GM18907 (cell line): ENCODE measurements around the gene AFG1L.
"Not testable (repeated sequence)": the region's sequence is repeated elsewhere in the genome, so short reads cannot be mapped to it uniquely, and the experiment has no call there.

Source experiments
- ATAC-seq: cut with Tn5 transposase; IDR thresholded peaks from one replicate; pipeline ENCODE4 v1.9.1; 2021; ENCODE audit warnings: mild to moderate bottlenecking, moderate library complexity; ENCODE audit not compliant: unreplicated experiment

AFG1L gene

GRCh38 chr6:108507316-108507715, 212.5 kb downstream of the AFG1L start:
- ATAC-seq: no peak

DNA sequence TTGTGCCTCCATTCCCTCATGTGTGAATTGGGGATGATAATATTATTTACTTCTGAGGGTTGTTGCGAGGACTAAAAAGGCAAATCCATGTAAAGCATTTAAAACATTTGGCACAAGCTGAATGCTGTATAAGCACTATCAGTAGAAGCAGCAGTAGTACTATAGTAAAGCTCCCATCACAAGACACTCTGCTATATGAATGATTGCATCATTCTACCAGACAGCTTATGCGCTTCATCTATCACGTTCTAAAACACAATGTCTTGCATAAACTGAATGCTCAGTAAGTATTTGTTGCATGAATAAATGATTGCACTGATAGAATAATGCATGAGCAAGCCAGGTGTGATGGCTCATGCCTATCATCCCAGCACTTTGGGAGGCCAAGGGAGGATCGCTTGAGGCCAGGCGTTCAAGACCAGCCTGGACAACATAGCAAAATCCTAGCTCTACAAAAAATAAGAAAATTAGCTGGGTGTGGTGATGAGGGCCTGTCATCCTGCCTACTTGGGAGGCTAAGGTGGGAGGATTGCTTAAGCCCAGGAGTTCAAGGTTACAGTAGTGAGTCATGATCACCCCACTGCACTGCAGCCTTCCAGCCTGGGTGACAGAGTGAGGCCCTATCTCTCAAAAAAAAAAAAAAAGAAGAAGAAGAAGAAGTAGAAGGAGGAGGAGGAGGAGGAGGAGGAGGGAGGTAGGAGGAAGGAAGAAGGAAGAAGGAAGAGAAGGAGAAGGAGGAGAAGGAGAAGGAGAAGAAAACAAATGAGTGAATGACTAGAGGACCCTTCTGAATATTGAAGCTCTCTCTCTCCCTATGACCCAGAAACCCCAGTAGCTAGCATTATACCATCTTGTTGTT, 215.8 kb downstream of the AFG1L start:
- ATAC-seq: no peak

- no peak for ATAC-seq
These were observed 224.1 kb downstream of the AFG1L start for GRCh38 chr6:108518714-108519576.

DNA sequence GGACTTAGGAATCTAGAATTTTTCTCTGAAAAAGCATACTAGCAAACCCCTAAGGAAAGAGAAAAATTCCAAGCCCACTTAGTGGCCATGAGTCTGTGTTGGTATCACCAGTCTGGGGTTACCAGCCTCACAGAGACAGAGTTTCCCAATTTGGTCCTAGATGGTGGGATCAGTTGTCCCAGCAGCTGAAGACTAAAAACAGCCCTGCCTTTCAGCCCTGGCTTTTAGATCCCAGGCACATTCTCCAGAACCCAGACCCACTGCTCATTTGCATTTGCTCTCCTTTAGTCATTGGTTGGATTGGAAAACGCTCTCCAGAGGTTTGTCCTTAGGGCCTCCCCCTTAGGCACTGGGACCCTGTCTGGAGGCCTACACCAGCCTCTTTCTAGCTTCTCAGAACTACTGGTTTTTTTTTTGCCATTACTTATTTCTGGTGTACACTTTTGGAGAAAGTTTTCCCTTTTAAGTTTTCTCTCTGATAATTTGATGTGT, 226.8 kb downstream of the AFG1L start:
- no peak for ATAC-seq

- no peak for ATAC-seq
These were observed 228.8 kb downstream of the AFG1L start for GRCh38 chr6:108523697-108524096.

DNA sequence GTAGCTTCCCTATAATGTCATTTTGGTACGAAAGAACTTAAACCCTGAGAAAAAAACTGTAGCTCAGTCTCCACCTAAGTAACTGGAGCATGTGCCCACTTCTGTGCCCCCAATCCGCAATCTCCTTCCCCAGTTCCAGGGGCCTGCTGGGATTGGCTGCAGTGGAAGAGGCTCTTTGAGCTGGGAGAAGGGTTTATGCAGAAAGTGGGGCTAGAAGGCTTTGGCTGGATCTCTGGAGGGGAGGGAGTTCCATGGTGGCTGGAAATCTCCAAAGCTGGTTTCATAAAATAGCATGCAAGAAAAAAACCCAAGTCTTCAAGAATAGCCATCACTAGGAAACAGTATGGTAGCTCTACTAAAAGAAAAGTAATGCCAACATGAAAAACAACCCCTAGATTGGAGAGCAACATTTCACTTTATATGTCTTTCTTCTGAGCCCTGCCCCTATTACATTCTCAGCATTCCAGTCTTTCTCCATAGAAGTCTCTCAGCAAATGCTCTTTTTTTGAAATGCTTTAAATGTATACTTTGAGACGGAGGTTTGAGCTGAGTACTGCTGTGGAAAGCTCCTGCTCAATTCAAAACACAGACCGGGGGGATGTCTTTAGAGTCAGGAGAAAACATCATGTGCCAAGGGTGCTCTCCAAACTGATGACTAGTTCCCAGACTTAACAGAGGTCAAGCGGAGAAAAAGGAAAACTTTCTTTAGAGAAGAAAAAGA, 229.8 kb downstream of the AFG1L start:
- no peak for ATAC-seq

- ATAC-seq: no peak
These were observed 231.9 kb downstream of the AFG1L start for GRCh38 chr6:108526739-108527174.

DNA sequence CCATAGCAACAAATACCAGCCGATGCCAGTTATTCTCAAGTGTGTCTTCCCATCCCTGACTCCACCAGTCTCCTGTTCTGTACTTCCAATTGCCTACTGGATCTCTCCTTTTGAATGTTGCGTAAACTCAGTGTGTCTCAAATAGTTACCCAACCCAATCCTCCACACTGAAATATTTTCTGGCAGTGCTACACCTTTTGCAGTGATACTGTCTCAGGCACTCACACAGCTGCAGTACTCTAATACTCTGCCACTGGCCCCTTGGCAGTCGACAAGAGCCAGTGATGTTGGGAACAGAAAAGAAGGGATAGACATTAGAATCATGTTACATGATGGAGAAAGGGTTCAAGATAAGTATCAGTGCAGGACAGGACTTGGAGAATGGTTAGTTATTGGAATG, 234.0 kb downstream of the AFG1L start:
- ATAC-seq: no peak

DNA sequence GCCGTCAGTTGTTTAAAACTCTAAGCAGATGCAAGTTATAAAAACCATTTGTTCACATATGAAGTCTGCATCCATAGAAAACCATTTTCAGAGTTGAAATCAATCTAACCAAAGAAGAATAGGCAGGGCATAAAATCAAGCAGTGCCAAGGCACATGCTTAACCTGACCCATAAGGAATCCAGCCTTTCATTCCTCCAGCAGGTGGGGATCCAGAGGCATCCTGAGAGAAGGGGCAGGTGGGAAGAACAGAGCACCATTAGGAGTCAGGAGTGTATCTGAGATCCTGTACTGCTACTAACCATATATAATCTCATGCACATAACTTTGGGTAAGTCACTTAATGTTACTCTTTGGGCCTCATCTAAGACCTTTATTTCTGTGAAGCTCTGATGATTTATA, 236.5 kb downstream of the AFG1L start:
- ATAC-seq: no peak

- ATAC-seq: no peak
These were observed 240.4 kb downstream of the AFG1L start for GRCh38 chr6:108535114-108535742.

DNA sequence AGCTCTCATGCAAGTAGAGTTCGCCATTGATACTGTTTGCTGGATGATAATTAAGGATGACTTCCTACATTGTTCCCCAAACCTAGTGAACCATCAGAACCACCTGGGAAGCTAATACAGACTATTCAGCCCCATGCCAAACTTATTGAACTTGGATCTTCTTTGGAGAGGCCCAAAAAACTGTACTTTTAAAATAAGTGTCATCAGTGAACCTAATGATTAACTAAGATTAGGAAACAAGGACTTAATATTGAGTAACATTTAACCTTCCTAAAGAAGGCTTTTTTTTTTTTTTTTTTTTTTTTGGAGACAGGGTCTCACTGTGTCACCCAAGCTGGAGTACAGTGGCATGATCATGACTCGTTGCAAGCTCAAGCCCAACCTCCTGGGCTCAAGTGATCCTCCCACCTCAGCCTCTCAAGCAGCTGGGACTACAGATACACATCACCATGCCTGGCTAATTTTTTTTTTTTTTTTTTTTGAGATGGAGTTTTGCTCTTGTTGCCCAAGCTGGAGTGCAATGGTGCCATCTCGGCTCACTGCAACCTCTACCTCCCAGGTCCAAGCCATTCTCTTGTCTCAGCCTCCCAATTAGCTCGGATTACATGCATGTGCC, 241.2 kb downstream of the AFG1L start:
- not testable (repeated sequence) for ATAC-seq

DNA sequence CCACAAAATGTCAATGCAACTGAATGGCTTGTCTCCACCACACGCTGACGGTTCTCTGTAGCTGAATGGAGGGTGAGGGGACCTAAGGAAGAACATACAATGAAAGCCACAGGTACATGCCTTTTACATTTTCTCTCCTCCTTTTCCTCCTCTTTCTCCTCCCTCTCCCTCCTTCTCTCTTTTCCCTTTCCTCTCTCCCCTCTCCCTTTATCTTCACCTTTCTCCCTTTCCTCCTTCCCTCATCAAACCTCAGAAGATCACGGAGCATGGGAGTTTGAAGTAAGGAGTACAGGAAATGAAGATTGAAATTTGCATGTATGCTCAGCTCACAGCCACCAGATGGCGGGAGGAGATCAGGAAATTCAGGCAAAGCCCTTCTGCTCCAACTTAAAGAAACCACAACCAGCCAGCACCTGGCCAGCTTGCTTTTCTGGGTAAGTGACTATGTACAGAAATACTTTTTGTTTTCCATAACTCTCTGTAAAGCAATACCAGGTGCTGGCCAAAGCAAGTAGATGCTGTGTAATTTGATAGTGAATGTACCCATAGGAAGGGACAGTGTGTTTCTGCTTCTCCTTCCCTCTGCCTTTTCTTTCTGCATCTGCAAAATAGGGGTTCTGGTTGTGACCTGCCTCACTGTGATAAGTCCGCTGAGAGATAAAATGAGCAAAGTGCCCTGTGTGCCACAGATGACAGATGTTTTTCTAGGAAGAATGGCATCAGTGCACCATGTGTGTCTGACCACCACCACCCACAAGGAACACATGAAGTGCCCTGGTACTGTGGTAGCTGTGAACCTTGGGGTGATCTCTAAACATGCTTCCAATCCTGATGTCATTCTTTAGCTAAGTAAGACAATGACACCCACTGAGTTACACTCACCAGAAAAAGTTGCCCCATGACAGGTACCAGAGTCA, 247.2 kb downstream of the AFG1L start:
- ATAC-seq: no peak

DNA sequence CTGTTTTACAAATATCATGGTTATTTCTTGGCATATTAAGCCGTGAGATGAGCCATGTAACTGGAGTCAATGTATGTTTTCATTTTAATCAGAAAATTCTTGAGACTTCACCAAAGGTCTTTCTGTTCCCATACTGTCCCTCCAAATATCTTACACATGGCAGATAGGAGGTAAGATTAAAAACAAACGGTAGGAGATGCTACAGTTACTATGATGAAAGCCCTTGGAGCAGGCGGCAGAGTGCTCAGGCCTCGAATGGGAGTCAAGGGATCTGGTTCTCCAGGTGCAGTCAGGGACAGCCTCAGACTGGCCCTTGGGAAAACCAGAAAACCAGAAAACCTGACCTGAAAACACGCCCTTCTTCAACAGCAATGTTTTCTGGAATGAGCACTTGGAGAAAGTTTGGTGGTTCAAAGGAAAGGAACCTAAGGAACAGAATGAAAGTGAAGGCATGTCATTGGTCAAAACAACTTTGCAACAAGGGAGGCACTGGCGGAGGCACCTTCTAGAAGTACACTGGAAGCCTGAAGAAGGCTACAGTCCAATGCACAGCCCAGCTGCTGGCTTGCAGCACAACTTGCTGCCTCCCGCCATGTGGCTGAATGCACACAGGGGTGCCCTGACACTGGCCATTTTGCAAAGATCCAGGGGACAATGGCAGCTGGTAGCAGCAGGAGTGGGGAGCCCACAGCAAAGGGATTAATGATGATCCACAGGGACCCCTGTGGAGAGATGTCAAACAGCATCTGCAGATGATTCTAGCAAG, 248.5 kb downstream of the AFG1L start:
- ATAC-seq: no peak

GRCh38 chr6:108544606-108545005, 249.8 kb downstream of the AFG1L start:
- no peak for ATAC-seq

GRCh38 chr6:108546079-108547049, 251.5 kb downstream of the AFG1L start:
- ATAC-seq: no peak

DNA sequence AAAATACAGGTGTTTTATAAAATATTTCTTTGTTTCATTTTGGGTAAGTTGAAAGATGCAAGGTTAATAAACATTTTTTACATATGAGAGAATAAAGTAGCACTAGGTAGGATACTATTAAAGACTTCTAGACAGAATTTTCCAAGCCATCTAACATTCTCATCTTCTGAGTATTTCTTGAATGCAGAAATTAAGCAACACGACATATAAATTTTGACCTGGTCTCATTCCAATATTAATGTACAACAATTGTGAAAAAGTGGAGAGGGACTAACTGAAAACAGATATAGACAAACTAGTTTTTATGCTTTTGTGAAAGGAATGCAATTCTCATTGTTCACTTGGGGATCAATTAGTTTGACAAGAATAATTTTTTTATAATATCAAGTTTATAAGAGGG, 254.4 kb downstream of the AFG1L start:
- ATAC-seq: no peak

- ATAC-seq: no peak
These were observed 254.9 kb downstream of the AFG1L start for GRCh38 chr6:108549741-108550140.
